Endothelial cell of umbilical vein (primary cell): ENCODE data around the gene HOXD8. TPM values are rescaled to one million over a fixed set of nuclear protein-coding genes. Genes with fewer than 3 reads are reported as not detected.
A peak's percentile ranks its signal among the peaks of the same experiment; 100 is the strongest.

Experiments used
- BruUV-seq: library from RNA; stranded (reverse); fragments of 400-500 nt; replicated peaks from 2 replicates; lab custom pipeline; 2021; lab: Mats Ljungman, UMichigan
- CTCF ChIA-PET: fragments of 300-600, 350-600 bp; sonication (Branson Sonifier 250); formaldehyde crosslinking; loops from one replicate; lab custom pipeline; 2021; ENCODE audit warnings: antibody characterized with exemption, inconsistent platforms; lab: Charles Lee
- POLR2A ChIA-PET: fragments of 300-600, 350-600 bp; sonication (Branson Sonifier 250); formaldehyde crosslinking; loops from one replicate; lab custom pipeline; 2021; ENCODE audit warnings: antibody characterized with exemption, inconsistent platforms; lab: Charles Lee
- DNase-seq: peaks from one replicate; pipeline ENCODE4 v3.0.0-alpha.2; 2011; ENCODE audit warnings: low read depth, low spot score
- FAIRE-seq: peaks from 2 replicates; lab custom pipeline; 2011; peaks lifted over from hg19 to GRCh38; lab: Jason Lieb, UNC
- H2AFZ ChIP-seq: 2 replicates; pipeline ENCODE4 v1.6.0; 2012; ENCODE audit warnings: low read depth, low read length, control low read depth, inconsistent platforms
- H3K27ac ChIP-seq: 2 replicates; pipeline ENCODE4 v1.5.1; 2011; ENCODE audit warnings: low read depth, mild to moderate bottlenecking, control low read depth, low read length, moderate library complexity; ENCODE audit not compliant: insufficient read depth
- H3K27me3 ChIP-seq, 2 experiments: 2 replicates each; pipeline versions ENCODE4 v1.6.0 to v1.6.1; 2011; ENCODE audit warnings: low read length in 2 of 2, mixed read lengths in 1 of 2; ENCODE audit not compliant: control insufficient read depth in 2 of 2, insufficient read depth in 2 of 2
- H3K36me3 ChIP-seq, 2 experiments: 2 replicates in 1 of 2; 3 replicates in 1 of 2; pipeline ENCODE4 v1.5.1; 2011; ENCODE audit warnings: low read length in 2 of 2, mild to moderate bottlenecking in 1 of 2, moderate library complexity in 1 of 2; ENCODE audit not compliant: control insufficient read depth in 2 of 2, insufficient read depth in 2 of 2; ENCODE audit errors: extremely low read depth in 1 of 2
- H3K4me1 ChIP-seq: 3 replicates; pipeline ENCODE4 v1.5.1; 2011; ENCODE audit warnings: mild to moderate bottlenecking, low read length; ENCODE audit not compliant: control insufficient read depth, insufficient read depth; ENCODE audit errors: extremely low read depth
- H3K4me2 ChIP-seq: 2 replicates; pipeline ENCODE4 v1.6.1; 2011; ENCODE audit warnings: low read length, control low read depth, mixed read lengths; ENCODE audit not compliant: insufficient read depth
- H3K4me3 ChIP-seq, 3 experiments: fragments of 200-600 bp in 1 of 3; sonication (generic), shearing (Covaris generic) in 1 of 3; replicated peaks in 1 of 3; 2 replicates each; pipeline ENCODE4 v1.5.1; 2011 to 2016; ENCODE audit warnings: control low read depth in 3 of 3, low read length in 3 of 3, mild to moderate bottlenecking in 2 of 3, inconsistent platforms in 1 of 3, low read depth in 1 of 3, moderate library complexity in 1 of 3; ENCODE audit not compliant: insufficient read depth in 1 of 3
- H3K79me2 ChIP-seq: 2 replicates; pipeline ENCODE4 v1.6.0; 2012; ENCODE audit warnings: low read length, inconsistent platforms; ENCODE audit not compliant: control insufficient read depth, insufficient read depth
- H3K9ac ChIP-seq: replicated peaks from 2 replicates; pipeline ENCODE3; 2011; ENCODE audit warnings: low read length, control low read depth; ENCODE audit not compliant: insufficient read depth; ENCODE audit errors: extremely low read depth
- H3K9me1 ChIP-seq: replicated peaks from 3 replicates; pipeline ENCODE4 v1.6.0; 2011; ENCODE audit warnings: mild to moderate bottlenecking, low read length; ENCODE audit not compliant: control insufficient read depth, insufficient read depth; ENCODE audit errors: extremely low read depth
- H3K9me3 ChIP-seq: replicated peaks from 2 replicates; pipeline ENCODE4 v1.5.1; 2012; ENCODE audit warnings: low read length, inconsistent platforms; ENCODE audit not compliant: control insufficient read depth, insufficient read depth
- H4K20me1 ChIP-seq: replicated peaks from 2 replicates; pipeline ENCODE3; 2011; ENCODE audit warnings: mild to moderate bottlenecking, low read length; ENCODE audit not compliant: control insufficient read depth, insufficient read depth; ENCODE audit errors: extremely low read depth
- CTCF ChIP-seq, 2 donors: IDR thresholded peaks; 1 replicate in 1 of 2; 2 replicates in 1 of 2; pipeline ENCODE4 v1.5.1; 2011; ENCODE audit warnings: low read length in 2 of 2, mild to moderate bottlenecking in 2 of 2, moderate library complexity in 2 of 2, control low read depth in 1 of 2, inconsistent platforms in 1 of 2, low read depth in 1 of 2; ENCODE audit not compliant: insufficient read depth in 1 of 2; ENCODE audit errors: extremely low read depth in 1 of 2
- MYC ChIP-seq: IDR thresholded peaks from one replicate; pipeline ENCODE4 v1.6.1; 2011; ENCODE audit warnings: mild to moderate bottlenecking, low read depth, low read length
- dilution Hi-C: fragments of 300-500 bp; cut with MboI; formaldehyde crosslinking; loops from one replicate; pipeline ENCODE4 v1.15.0; 2019; ENCODE audit warnings: low sequenced_read_pairs; ENCODE audit not compliant: extremely low pct_ligation_motif_present
- intact Hi-C: fragments of 100-400 bp; cut with micrococcal nuclease; formaldehyde crosslinking; loops from one replicate; pipeline ENCODE4 v1.10.0; 2022
- polyA plus RNA-seq, 4 experiments: library from polyadenylated mRNA; depleted of rRNA in 3 of 4; stranded (reverse) in 3 of 4; unstranded in 1 of 4; fragments of >200 nt; gene quantifications; 2 replicates each; pipeline versions ENCODE4 v1.2.1 to v1.2.3, GENCODE V29; 2011 to 2012; ENCODE audit warnings: missing spikeins in 1 of 4
- total RNA-seq: library from RNA; stranded (reverse); gene quantifications from 2 replicates; pipeline ENCODE4 v1.2.3, GENCODE V29; 2021

The HOXD8 gene
- total and polyA plus RNA-seq, 2 donors (not counting 3 experiments of a cell fraction or from before 2014, with no cell fraction given) = 6.4 to 15.6 TPM

GRCh38 chr2:176085861-176086771 is 43.4 kb upstream of the HOXD8 start:
- DNase-seq (peak; percentile 47), FAIRE-seq (no peak)
- Histone ChIP-seq H3K4me1 (no peaks in the 10 kb centered on the region), H3K27me3 (peaks cover 94 to 100% of the 10 kb centered on the region in 2 experiments), H3K9ac (no peak overlapping the region), H3K4me3 (no peak overlapping the region), H3K79me2 (no peaks in the 10 kb centered on the region), H4K20me1 (no peaks in the 10 kb centered on the region), H3K36me3 (no peaks in the 10 kb centered on the region), H3K27ac (no peak overlapping the region), H3K9me1 (no peaks in the 10 kb centered on the region), H3K4me2 (no peak overlapping the region), H3K9me3 (no peaks in the 10 kb centered on the region), H2AFZ (no peak overlapping the region)
- intact Hi-C loops (loop anchor here (1.0 to 2.0 kb wide), 3 partner anchors 396 to 835 kb away; no protein-coding TSS in a partner anchor), dilution Hi-C loops (no loop called here)
- ChIA-PET POLR2A (no interaction called here), CTCF (interaction anchor here (0.6 to 6.1 kb wide), 8 partner anchors 8 to 882 kb away, joined by 4 to 102 read pairs (median 5); no protein-coding TSS in a partner anchor)
- peak; percentile 44 to 58 for TF ChIP-seq CTCF (IDR thresholded peaks at IDR 0.05; ENCODE audit: extremely low read depth in 1 of 2, insufficient read depth in 1 of 2, low read depth in 1 of 2, low read length in 2 of 2)
- no peak for TF ChIP-seq MYC
- BruUV-seq = no TSS peak
